ENCODE measurements around the gene OR51A4. TPM values are rescaled to one million over a fixed set of nuclear protein-coding genes. Genes with fewer than 3 reads are reported as not detected.

Gene OR51A4
- total and polyA plus RNA-seq, 2 of the 13 experiments (the other 11 are each of a cell fraction or from before 2014, with no cell fraction given): not detected

DNA sequence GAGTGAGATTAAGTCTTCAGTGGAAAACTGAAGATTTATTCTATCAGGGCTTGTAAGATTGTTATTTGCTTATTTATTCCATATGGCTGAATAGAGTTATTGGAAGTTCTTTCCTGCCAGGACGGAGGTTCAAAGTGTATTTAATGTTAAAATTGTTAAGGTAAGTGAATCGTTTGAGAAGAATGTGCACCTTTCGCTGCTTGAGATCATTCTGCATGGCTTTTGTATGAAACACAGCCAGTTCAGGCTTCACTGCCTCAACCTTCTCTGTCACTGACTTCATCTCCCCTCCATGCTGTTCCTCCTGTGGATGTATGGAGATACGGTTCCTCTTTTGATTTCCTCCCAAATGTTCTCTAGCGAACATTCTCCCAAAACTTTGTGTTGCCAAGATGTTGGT lies 28.0 kb upstream of the OR51A4 start:
- Histone ChIP-seq H3K27ac (ENCODE audit: extremely low read length, insufficient read depth, low read length) (no peak overlapping the region), H3K79me2 (ENCODE audit: insufficient read depth, low read length) (no peaks in the 10 kb centered on the region), H3K4me1 (ENCODE audit: insufficient read depth, low read length) (no peaks in the 10 kb centered on the region), H3K9me3 (ENCODE audit: low read length) (no peaks in the 10 kb centered on the region), H2AFZ (ENCODE audit: low read length) (no peak overlapping the region), H3K36me3 (replicated peaks in 1 of 2; ENCODE audit: control insufficient read depth in 1 of 2, insufficient read depth in 2 of 2, low read length in 2 of 2) (no peaks in the 10 kb centered on the region), H3K9ac (ENCODE audit: insufficient read depth, low read depth, low read length) (no peak overlapping the region), H3K4me3 (replicated peaks in 1 of 3; ENCODE audit: insufficient read depth in 1 of 3, low read depth in 2 of 3, low read length in 3 of 3) (no peak overlapping the region), H3K4me2 (ENCODE audit: low read depth, low read length) (no peak overlapping the region), H4K20me1 (ENCODE audit: insufficient read depth, low read length) (no peaks in the 10 kb centered on the region), H3K27me3 (ENCODE audit: control insufficient read depth in 1 of 2, insufficient read depth in 2 of 2, low read length in 2 of 2) (no peaks in the 10 kb centered on the region)
- FAIRE-seq (no peak), DNase-seq (ENCODE audit: low spot score) (no peak), ATAC-seq (no peak)
- in situ Hi-C loops (cut with HindIII; ENCODE audit: extremely low pct_ligation_motif_present, low pct_unique_long_range_greater_than_20kb): no loop called here
- no TSS peak for BruUV-seq (replicated peaks)
- POLR2A ChIA-PET: no interaction called here
- no peak for TF ChIP-seq ZFP36L2 (CRISPR knock-in tag; IDR thresholded peaks at IDR 0.05)
- no peak for TF ChIP-seq SOX6 (IDR thresholded peaks at IDR 0.05)
- TF ChIP-seq SOX6 (CRISPR knock-in tag; IDR thresholded peaks at IDR 0.05): no peak
- TF ChIP-seq POLR2AphosphoS2 (IDR thresholded peaks at IDR 0.05; ENCODE audit: low read depth, low read length): no peak
- TF ChIP-seq ZKSCAN1 (IDR thresholded peaks at IDR 0.05; ENCODE audit: low read length): no peak
- TF ChIP-seq, protein P1, sequence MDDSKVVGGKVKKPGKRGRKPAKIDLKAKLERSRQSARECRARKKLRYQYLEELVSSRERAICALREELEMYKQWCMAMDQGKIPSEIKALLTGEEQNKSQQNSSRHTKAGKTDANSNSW (CRISPR knock-in tag; IDR thresholded peaks at IDR 0.05; ENCODE audit: borderline replicate concordance): no peak
- TF ChIP-seq ZBTB1 (CRISPR knock-in tag; IDR thresholded peaks at IDR 0.05; ENCODE audit: borderline replicate concordance): no peak
- no peak for TF ChIP-seq ZSCAN22 (CRISPR knock-in tag; IDR thresholded peaks at IDR 0.05)
- 5% methylated on average over 5 of the region's 5 CpGs for WGBS (ENCODE audit: low lambda C conversion rate)
- intact Hi-C loops (cut with micrococcal nuclease; ENCODE audit: unreplicated experiment): no loop called here
- CTCF ChIA-PET (ENCODE audit: low intra/inter-chr PET ratio, low total read pairs): no interaction called here

DNA sequence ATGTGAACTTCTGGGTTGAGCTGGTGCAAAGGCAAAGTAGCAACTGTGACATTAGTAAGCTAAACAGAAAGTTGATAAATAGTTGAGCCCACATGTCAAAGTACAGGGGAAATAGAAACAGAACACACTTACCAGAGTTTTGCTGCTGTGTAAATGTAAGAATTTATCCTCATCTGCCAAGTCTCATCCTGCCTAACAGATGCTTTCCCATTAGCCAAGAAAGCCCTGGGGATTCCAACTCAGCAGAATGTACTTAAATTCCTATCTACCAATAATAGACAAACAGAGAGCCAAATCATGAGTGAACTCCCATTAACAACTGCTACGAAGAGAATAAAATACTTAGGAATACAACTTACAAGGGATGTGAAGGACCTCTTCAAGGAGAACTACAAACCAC lies 15.4 kb upstream of the OR51A4 start:
- Histone ChIP-seq H4K20me1 (ENCODE audit: insufficient read depth, low read length) (no peaks in the 10 kb centered on the region), H2AFZ (ENCODE audit: low read length) (no peak overlapping the region), H3K27me3 (ENCODE audit: control insufficient read depth in 1 of 2, insufficient read depth in 2 of 2, low read length in 2 of 2) (peaks cover 0 to 3% of the 10 kb centered on the region in 2 experiments; a peak in 1 of 5 replicates), H3K36me3 (replicated peaks in 1 of 2; ENCODE audit: control insufficient read depth in 1 of 2, insufficient read depth in 2 of 2, low read length in 2 of 2) (no peaks in the 10 kb centered on the region), H3K27ac (ENCODE audit: extremely low read length, insufficient read depth, low read length) (no peak overlapping the region), H3K9ac (ENCODE audit: insufficient read depth, low read depth, low read length) (no peak overlapping the region), H3K4me1 (ENCODE audit: insufficient read depth, low read length) (no peaks in the 10 kb centered on the region), H3K9me3 (ENCODE audit: low read length) (no peaks in the 10 kb centered on the region), H3K4me3 (replicated peaks in 1 of 3; ENCODE audit: insufficient read depth in 1 of 3, low read depth in 2 of 3, low read length in 3 of 3) (no peak overlapping the region), H3K4me2 (ENCODE audit: low read depth, low read length) (no peak overlapping the region), H3K79me2 (ENCODE audit: insufficient read depth, low read length) (no peaks in the 10 kb centered on the region)
- BruUV-seq (replicated peaks): no TSS peak
- in situ Hi-C loops (cut with HindIII; ENCODE audit: extremely low pct_ligation_motif_present, low pct_unique_long_range_greater_than_20kb): no loop called here
- ChIA-PET POLR2A (no interaction called here), CTCF (ENCODE audit: low intra/inter-chr PET ratio, low total read pairs) (no interaction called here)
- intact Hi-C loops (cut with micrococcal nuclease; ENCODE audit: unreplicated experiment): no loop called here
- WGBS (ENCODE audit: low lambda C conversion rate): 12% methylated on average over 1 of the region's 1 CpG
- DNase-seq (ENCODE audit: low spot score) (no peak), ATAC-seq (no peak), FAIRE-seq (no peak)
- TF ChIP-seq NR2F1 (CRISPR knock-in tag; IDR thresholded peaks at IDR 0.05) (no peak), ZNF329 (CRISPR knock-in tag; IDR thresholded peaks at IDR 0.05; ENCODE audit: low read depth) (no peak)
- TF ChIP-seq, protein P2, sequence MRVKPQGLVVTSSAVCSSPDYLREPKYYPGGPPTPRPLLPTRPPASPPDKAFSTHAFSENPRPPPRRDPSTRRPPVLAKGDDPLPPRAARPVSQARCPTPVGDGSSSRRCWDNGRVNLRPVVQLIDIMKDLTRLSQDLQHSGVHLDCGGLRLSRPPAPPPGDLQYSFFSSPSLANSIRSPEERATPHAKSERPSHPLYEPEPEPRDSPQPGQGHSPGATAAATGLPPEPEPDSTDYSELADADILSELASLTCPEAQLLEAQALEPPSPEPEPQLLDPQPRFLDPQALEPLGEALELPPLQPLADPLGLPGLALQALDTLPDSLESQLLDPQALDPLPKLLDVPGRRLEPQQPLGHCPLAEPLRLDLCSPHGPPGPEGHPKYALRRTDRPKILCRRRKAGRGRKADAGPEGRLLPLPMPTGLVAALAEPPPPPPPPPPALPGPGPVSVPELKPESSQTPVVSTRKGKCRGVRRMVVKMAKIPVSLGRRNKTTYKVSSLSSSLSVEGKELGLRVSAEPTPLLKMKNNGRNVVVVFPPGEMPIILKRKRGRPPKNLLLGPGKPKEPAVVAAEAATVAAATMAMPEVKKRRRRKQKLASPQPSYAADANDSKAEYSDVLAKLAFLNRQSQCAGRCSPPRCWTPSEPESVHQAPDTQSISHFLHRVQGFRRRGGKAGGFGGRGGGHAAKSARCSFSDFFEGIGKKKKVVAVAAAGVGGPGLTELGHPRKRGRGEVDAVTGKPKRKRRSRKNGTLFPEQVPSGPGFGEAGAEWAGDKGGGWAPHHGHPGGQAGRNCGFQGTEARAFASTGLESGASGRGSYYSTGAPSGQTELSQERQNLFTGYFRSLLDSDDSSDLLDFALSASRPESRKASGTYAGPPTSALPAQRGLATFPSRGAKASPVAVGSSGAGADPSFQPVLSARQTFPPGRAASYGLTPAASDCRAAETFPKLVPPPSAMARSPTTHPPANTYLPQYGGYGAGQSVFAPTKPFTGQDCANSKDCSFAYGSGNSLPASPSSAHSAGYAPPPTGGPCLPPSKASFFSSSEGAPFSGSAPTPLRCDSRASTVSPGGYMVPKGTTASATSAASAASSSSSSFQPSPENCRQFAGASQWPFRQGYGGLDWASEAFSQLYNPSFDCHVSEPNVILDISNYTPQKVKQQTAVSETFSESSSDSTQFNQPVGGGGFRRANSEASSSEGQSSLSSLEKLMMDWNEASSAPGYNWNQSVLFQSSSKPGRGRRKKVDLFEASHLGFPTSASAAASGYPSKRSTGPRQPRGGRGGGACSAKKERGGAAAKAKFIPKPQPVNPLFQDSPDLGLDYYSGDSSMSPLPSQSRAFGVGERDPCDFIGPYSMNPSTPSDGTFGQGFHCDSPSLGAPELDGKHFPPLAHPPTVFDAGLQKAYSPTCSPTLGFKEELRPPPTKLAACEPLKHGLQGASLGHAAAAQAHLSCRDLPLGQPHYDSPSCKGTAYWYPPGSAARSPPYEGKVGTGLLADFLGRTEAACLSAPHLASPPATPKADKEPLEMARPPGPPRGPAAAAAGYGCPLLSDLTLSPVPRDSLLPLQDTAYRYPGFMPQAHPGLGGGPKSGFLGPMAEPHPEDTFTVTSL (CRISPR knock-in tag; IDR thresholded peaks at IDR 0.05; ENCODE audit: borderline replicate concordance): no peak
- TF ChIP-seq, protein P3, sequence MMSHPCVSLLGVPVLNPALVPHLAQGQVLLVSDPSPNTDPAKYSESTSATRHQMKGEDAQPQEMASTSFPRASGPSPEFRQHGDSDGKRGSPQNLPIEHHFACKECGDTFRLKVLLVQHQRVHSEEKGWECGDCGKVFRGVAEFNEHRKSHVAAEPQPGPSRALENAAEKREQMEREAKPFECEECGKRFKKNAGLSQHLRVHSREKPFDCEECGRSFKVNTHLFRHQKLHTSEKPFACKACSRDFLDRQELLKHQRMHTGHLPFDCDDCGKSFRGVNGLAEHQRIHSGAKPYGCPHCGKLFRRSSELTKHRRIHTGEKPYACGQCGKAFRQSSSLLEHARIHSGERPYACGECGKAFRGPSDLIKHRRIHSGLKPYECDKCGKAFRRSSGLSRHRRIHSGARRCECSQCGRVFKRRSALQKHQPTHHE (CRISPR knock-in tag; IDR thresholded peaks at IDR 0.05; ENCODE audit: borderline replicate concordance): no peak

All from HepG2 (cell line).